ENCODE measurements around the gene MAT2A. TPM values are rescaled to one million over a fixed set of nuclear protein-coding genes. Genes with fewer than 3 reads are reported as not detected.

The MAT2A gene
- total and polyA plus RNA-seq, 2 of the 8 experiments (the other 6 are each of a cell fraction or from before 2014, with no cell fraction given) = 255 to 307 TPM

GRCh38 chr2:85558160-85558559 lies 19.2 kb downstream of the MAT2A start:
- Histone ChIP-seq H2BK5ac (ENCODE audit: low read depth, low read length) (no peak overlapping the region), H3K18ac (ENCODE audit: extremely low read depth, low read length) (no peak overlapping the region), H4K5ac (ENCODE audit: insufficient read length, low read depth, low read length) (no peak overlapping the region), H2AK5ac (ENCODE audit: low read depth, low read length) (no peak overlapping the region), H3K79me1 (ENCODE audit: low read depth, low read length) (0 out of 2 replicates have a peak, but pooled peaks cover 4% of the 10 kb centered on the region), H4K20me1 (replicated peaks in 1 of 2; ENCODE audit: control insufficient read depth in 1 of 2, insufficient read depth in 2 of 2, low read length in 2 of 2) (no peaks in the 10 kb centered on the region), H3K36me3 (ENCODE audit: control insufficient read depth in 2 of 4, insufficient read depth in 4 of 4, low read length in 3 of 4) (peaks cover 10 to 30% (median 20%) of the 10 kb centered on the region in 4 experiments; a peak in 7 of 8 replicates), H3K27me3 (replicated peaks in 1 of 4; ENCODE audit: control insufficient read depth in 3 of 4, extremely low read depth in 1 of 4, insufficient read depth in 3 of 4, low read length in 3 of 4) (no peaks in the 10 kb centered on the region), H3K4ac (replicated peaks; ENCODE audit: insufficient read length, low read depth, low read length) (no peak overlapping the region), H4K8ac (ENCODE audit: extremely low read depth, insufficient read depth, low read length) (no peak overlapping the region), H3K79me2 (ENCODE audit: control insufficient read depth in 1 of 2, insufficient read depth in 2 of 2, low read length in 2 of 2) (peaks cover 0 to 18% of the 10 kb centered on the region in 2 experiments; a peak in 2 of 4 replicates), H3K27ac (ENCODE audit: low read depth, low read length) (no peak overlapping the region), H3K4me3 (ENCODE audit: extremely low read depth in 1 of 4, insufficient read depth in 2 of 4, low read depth in 3 of 4, low read length in 4 of 4) (no peak overlapping the region), H3K9ac (replicated peaks in 1 of 4; ENCODE audit: extremely low read depth in 1 of 4, low read depth in 3 of 4, low read length in 3 of 4) (no peak overlapping the region), H3K56ac (replicated peaks; ENCODE audit: insufficient read length, low read depth, low read length) (no peak overlapping the region), H2AFZ (ENCODE audit: low read length) (no peak overlapping the region), H3K14ac (ENCODE audit: insufficient read length) (no peak overlapping the region), H3K4me2 (ENCODE audit: insufficient read depth in 1 of 2, low read depth in 2 of 2, low read length in 2 of 2) (no peak overlapping the region), H2BK20ac (ENCODE audit: low read length) (no peak overlapping the region), H2BK120ac (replicated peaks; ENCODE audit: low read depth, low read length) (no peak overlapping the region), H2BK12ac (ENCODE audit: low read depth, low read length) (no peak overlapping the region), H4K91ac (replicated peaks; ENCODE audit: insufficient read length, low read length) (no peak overlapping the region), H2BK15ac (ENCODE audit: low read length) (no peak overlapping the region), H3K23ac (ENCODE audit: insufficient read length) (no peak overlapping the region), H3K9me3 (ENCODE audit: insufficient read depth in 2 of 2, low read depth in 1 of 2, low read length in 1 of 2) (no peaks in the 10 kb centered on the region), H3K4me1 (replicated peaks in 1 of 4; ENCODE audit: control insufficient read depth in 3 of 4, insufficient read depth in 4 of 4, low read length in 3 of 4) (no peaks in the 10 kb centered on the region), H3K23me2 (ENCODE audit: low read depth, low read length) (peaks cover 5% of the 10 kb centered on the region)
- DNase-seq (ENCODE audit: low read depth in 1 of 2, low spot score in 2 of 2) (no peak), FAIRE-seq (no peak)
- ChIA-PET POLR2A (ENCODE audit: partially characterized antibody) (interaction anchor here (1.0 to 38.6 kb wide), 3 partner anchors 17 to 189 kb away, joined by 3 to 1889 read pairs (median 803); partner anchors contain the start of genes CAPG, MAT2A and SH2D6), CTCF (ENCODE audit: partially characterized antibody) (interaction anchor here (1.0 to 2.0 kb wide), 3 partner anchors 23 to 165 kb away, joined by 3 to 15 read pairs (median 3); no protein-coding TSS in a partner anchor)
- TF ChIP-seq BCL11A (IDR thresholded peaks at IDR 0.05; ENCODE audit: low read depth in 2 of 2, low read length in 2 of 2) = no peak
- TF ChIP-seq CBX5 (IDR thresholded peaks at IDR 0.05; ENCODE audit: low read depth, low read length) = no peak
- TF ChIP-seq EP300 (IDR thresholded peaks at IDR 0.05; ENCODE audit: borderline replicate concordance in 1 of 2, low read depth in 2 of 2, low read length in 2 of 2) = no peak
- TF ChIP-seq BACH1 (IDR thresholded peaks at IDR 0.05; ENCODE audit: low read length) = no peak
- no peak for TF ChIP-seq SP2 (IDR thresholded peaks at IDR 0.05; ENCODE audit: low read length)
- TF ChIP-seq JUN (IDR thresholded peaks at IDR 0.05; ENCODE audit: low read depth, low read length) = no peak
- TF ChIP-seq CBX8 (IDR thresholded peaks at IDR 0.05; ENCODE audit: borderline replicate concordance, low read depth, low read length) = no peak
- TF ChIP-seq KDM5A (IDR thresholded peaks at IDR 0.05; ENCODE audit: low read length) = no peak
- no peak for TF ChIP-seq CHD1 (IDR thresholded peaks at IDR 0.05; ENCODE audit: low read depth, low read length)
- WGBS, 2 experiments (ENCODE audit: extremely low coverage in 1 of 2, insufficient coverage in 1 of 2, insufficient read length in 1 of 2, insufficient replicate concordance in 2 of 2, low coverage in 1 of 2, low lambda C conversion rate in 2 of 2, missing lambda C conversion rate in 1 of 2) = 89% methylated on average over 1 of the region's 1 CpG; no CpG with 5 or more reads in 1 of the 2 experiments

All from H1 (cell line).